Stimulated activated CD8-positive, alpha-beta memory T cell treated with anti-CD3 and anti-CD28 coated beads, Interleukin-12 subunit alpha, Interleukin-12 subunit beta, amount 100 ng/mL, for 1 hour (primary cell): Measurements from ENCODE around the gene ABI3.
A peak's percentile ranks its signal among the peaks of the same experiment; 100 is the strongest.
"Not testable (repeated sequence)": the region's sequence is repeated elsewhere in the genome, so short reads cannot be mapped to it uniquely, and the experiment has no call there.

Experiments
- DNase-seq: peaks from one replicate; pipeline ENCODE4 v3.0.0-alpha.2; 2020; ENCODE audit warnings: low read depth

Gene ABI3, protein sequence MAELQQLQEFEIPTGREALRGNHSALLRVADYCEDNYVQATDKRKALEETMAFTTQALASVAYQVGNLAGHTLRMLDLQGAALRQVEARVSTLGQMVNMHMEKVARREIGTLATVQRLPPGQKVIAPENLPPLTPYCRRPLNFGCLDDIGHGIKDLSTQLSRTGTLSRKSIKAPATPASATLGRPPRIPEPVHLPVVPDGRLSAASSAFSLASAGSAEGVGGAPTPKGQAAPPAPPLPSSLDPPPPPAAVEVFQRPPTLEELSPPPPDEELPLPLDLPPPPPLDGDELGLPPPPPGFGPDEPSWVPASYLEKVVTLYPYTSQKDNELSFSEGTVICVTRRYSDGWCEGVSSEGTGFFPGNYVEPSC

DNA sequence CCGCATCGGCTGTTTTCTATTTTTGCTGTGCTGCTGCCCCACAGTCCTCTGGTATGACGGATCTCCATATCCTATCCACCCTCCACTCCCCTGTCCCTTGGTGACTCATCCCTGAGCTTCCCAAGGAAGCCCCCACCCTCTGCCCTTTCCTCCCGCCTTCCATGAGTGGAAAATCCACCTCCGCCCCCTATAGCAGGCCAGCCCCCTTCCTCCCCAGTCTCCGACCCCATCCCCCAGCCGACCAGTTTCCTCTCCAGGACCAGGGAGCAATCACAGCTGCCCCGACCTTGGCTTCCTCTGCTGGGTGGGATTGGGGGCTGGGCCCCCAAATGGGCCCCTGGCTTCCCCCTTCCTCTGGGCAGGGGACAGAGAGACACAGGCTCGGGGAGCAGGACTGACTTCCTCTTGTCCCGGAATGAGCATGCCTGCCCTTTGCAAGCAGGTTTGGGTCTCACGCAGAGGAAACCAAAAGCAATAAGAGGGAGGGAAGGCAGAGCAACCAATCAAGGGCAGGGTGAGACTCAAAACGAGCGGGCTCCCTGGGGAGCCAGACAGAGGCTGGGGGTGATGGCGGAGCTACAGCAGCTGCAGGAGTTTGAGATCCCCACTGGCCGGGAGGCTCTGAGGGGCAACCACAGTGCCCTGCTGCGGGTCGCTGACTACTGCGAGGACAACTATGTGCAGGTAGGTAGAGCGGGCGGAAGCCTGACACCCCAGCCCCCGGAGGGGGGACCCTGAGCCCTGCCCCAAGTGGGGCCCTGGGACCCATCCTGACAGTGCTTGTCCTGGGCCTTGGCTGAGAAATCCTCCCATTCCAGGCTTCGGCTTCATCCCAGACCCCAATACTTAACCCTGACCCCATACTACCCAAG lies at the start of gene ABI3, which contains the start of gene GNGT2:
TSS of gene ABI3 (plus strand) at position 550 of the 872 bp plus-strand sequence. CDS start at position 568, 18 bp downstream.
TSS of gene GNGT2 (minus strand) at position 417 of the 872 bp plus-strand sequence. CDS start 3,152 bp downstream, outside the sequence.
- no peak for DNase-seq

GRCh38 chr17:49162866-49163265 lies 47.6 kb upstream of the ABI3 start:
- no peak for DNase-seq

GRCh38 chr17:49165143-49165542 lies 45.4 kb upstream of the ABI3 start:
- no peak for DNase-seq

DNA sequence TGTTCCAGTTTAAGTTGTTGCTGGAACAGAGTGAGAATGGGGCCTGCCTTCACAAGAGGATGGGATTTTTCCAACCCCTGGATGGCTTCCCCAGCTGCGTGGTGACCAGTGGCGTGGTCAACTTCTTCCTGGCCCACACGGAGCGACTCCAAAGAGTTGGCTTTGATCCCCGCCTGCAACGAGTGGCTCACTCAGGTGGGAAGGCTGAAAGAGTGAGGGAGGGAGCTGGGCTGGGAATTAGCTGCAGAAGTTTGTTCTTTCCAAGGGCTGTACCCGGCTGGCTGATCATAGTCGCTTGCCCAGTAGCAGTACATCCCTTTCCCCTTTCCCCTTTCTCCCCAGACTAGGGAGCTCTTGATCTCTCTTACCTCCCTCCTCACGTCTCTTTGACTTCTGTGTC lies 41.8 kb upstream of the ABI3 start:
- DNase-seq = no peak

GRCh38 chr17:49170216-49170615 lies 40.3 kb upstream of the ABI3 start:
- no peak for DNase-seq

DNA sequence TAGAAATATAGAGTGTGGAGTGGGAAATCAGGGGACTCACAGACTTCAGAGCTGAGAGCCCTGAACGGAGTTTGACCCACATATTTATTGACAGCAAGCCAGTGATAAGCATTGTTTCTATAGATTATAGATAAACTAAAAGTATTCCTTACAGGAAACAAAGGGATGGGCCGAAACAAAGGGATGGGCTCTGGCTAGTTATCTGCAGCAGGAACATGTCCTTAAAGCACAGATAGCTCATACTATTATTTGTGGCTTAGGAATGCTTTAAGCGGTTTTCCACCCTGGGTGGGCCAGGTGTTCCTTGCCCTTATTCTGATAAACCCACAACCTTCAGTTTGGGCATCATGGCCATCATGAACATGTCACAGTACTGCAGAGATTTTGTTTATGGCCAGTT lies 39.8 kb upstream of the ABI3 start:
- DNase-seq = not testable (repeated sequence)

- not testable (repeated sequence) for DNase-seq
Observed at GRCh38 chr17:49175978-49176377, 34.5 kb upstream of the ABI3 start.

GRCh38 chr17:49180303-49180702 lies 30.2 kb upstream of the ABI3 start:
- DNase-seq = peak; percentile 53

DNA sequence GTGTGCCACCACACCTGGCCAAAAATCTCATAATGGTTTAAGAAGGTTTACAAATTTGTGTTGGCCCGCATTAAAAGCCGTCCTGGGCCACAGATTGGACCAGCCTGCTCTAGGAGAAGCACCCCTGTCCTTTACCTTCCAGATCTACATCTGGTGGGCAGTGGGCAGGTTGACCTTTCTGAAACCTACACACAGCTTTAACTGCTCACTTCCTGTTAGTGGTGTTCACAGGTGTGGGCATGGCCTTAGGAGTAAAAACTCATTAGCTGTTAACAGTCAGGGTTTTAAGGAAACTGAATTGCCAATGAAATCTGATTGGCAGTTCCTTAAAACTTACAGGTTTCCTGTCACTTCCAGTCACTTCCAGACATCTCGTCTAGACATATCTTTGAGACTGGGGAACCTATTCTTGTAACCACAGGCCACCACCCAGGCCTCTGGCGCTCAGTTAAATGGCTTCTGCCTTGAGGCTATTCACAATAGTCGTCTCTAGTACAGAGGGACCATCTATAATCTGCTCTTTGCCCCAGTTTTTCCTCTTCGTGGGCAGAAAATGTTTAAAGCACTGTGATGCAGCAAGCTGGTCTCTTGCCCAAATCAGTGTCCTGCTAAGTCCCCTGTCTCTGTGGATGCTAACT lies 29.4 kb upstream of the ABI3 start:
- no peak for DNase-seq

- DNase-seq = no peak
Observed at GRCh38 chr17:49183341-49183740, 27.2 kb upstream of the ABI3 start.

DNA sequence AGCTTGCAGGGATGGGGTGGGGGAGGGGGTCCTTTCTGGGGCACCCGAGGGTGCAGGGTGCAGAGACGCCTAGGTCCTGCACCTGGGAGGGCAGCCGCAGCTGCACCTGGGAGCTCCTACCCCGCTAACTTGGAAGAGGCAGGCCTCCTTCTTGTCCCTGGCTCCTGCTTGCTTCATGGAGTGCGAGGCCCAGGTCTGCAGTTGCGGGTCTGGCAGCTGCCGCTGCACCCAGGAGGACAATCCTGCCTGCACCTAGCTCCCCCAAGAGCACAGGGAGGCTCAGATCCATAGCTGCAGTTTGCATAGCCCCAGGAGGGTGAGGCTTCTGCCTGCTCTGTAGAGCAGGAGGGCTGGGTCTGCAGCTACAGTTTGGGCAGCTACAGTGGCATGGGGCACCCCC lies 26.7 kb upstream of the ABI3 start:
- DNase-seq = no peak

DNA sequence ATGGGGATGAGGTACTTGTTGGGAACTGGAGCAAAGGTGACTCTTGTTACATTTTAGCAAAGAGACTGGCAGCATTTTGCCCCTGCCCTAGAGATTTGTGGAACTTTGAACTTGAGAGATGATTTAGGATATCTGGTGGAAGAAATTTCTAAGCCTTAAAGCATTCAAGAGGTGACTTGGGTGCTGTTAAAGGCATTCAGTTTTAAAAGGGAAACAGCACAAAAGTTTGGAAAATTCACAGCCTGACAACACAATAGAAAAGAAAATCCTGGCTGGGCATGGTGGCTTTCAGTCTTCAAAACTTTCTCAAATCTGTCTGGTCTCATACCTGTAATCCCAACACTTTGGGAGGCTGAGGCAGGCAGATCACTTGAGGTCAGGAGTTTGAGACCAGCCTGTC lies 26.0 kb upstream of the ABI3 start:
- DNase-seq = not testable (repeated sequence)

GRCh38 chr17:49185381-49185780 lies 25.1 kb upstream of the ABI3 start:
- DNase-seq = not testable (repeated sequence)

DNA sequence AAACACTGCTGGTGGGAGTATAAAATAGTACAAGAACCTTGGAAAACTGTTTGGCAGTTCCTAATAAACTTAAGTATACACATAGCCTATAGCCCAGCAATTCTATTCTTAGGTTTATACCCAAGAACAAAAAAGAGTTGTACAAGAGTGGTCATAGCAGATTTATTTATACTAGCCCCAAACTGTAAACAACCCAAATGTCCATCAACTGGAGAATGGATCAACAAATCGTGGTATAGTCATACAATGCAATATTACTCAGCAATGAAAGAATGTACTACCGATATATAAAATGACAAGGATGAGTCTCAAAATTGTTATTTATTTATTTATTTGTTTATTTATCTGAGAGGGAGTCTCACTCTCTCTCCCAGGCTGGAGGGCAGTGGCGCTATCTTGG lies 23.2 kb upstream of the ABI3 start:
- DNase-seq = no peak

DNA sequence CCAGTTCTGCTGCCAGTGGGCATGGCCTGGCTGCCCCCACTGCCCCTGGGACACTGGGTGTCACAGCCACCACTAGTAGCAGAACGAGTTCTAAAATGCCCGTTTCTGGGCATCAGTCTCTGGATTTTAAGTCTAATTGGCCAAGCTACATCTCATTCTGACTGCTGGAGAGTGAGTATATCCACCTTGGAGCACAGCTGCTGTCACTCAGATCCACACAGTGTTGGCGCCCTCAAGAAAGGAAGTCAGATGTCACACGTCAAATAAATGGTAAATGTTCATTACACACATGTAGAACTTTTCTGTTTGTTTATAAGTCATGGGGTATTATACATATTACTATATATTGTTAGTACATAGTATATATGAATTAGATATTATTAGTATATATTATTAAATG lies 19.6 kb upstream of the ABI3 start:
- no peak for DNase-seq

DNA sequence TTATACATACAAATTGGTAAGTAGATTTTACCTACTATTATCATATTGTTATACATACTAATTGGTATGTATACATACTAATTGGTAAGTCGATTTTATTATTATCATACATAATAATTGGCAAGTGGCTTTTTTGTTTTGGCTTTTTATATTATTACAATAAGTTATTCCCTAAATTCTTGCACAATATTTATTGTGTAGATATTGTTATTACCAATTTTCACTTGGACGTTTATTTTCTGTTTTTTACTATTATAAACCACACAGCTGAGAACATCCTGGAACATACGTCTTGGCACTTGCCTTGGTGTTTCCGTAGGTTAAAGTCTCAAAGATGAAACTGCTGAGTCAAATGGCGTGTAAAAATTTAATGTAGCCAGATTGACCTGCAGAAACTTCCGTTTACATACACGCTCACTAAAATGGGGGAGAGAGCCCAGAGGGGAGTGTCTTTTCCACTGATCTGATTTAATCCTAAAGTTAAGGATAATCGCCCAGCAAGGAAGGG lies 19.0 kb upstream of the ABI3 start:
- DNase-seq = no peak

GRCh38 chr17:49191917-49192741 lies 18.4 kb upstream of the ABI3 start:
- DNase-seq = peak; percentile 89

DNA sequence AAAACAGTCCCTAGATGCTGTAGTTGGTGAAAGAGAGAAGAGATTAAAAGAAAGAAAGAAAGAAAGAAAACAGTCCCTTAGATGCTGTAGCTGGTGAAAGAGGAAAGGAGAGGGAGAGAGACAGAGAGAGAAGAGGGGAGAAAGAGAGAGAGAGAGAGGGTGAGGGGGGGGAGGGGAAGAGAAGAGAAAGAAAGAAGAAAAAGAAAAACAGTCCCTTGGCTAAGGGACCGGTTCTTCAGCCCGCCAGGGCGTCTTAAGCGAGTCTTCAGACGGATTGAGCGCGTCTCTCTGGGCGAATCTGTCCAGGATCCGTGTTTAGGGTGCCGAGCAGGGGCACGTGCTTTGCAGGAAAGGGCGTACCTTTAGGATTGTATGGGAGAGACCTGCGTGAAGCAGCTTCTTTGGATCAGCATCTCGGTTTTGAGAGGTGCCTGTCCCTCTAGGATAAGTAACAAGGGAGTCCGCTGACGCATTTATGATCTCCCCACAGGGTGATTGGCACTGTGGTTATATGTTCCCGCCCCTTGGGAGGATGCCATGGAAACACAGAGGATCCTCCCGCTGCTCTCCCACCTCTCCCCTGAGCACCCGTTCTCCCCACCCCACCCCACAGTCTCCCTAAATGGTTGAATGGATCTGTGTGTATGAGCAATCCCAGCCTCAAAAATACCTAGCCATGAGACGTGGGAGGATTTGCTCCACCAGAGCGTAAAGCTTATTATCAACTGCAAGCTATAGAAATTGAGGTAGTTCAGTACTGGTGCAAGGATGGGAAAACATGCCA lies 16.8 kb upstream of the ABI3 start:
- no peak for DNase-seq

DNA sequence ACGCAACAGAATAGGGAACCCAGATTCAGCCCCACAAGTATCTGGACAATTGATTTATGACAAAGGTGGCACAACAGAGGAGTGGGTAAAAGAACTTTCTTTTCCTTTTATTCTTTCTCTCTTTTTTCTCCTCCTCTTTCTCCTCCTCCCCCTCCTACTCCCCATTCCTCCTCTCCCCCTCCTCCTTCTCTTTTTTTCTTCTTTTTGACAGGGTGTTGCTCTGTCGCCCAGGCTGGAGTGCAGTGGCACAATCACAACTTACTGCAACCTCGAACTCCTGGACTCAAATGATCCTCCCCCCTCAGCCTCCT lies 16.3 kb upstream of the ABI3 start:
- DNase-seq = no peak

GRCh38 chr17:49195751-49196150 lies 14.8 kb upstream of the ABI3 start:
- DNase-seq = no peak

GRCh38 chr17:49196520-49196919 lies 14.0 kb upstream of the ABI3 start:
- no peak for DNase-seq
